Stimulated activated CD4-positive, alpha-beta T cell treated with anti-CD3 and anti-CD28 coated beads, Interleukin-2, amount 100 ng/mL, for 4 hours (primary cell): Measurements from ENCODE around the gene ABCC1.
"Not testable (repeated sequence)": the region's sequence is repeated elsewhere in the genome, so short reads cannot be mapped to it uniquely, and the experiment has no call there.

ENCODE experiments used
- DNase-seq: peaks from one replicate; pipeline ENCODE4 v3.0.0-alpha.2; 2020; ENCODE audit warnings: low read depth

The ABCC1 gene

GRCh38 chr16:16189842-16190241 lies 240.4 kb downstream of the ABCC1 start:
- DNase-seq = no peak

- no peak for DNase-seq
Measured at GRCh38 chr16:16190546-16190945, 241.1 kb downstream of the ABCC1 start.

GRCh38 chr16:16190966-16191365 lies 241.6 kb downstream of the ABCC1 start:
- DNase-seq = not testable (repeated sequence)

- DNase-seq = no peak
Measured at GRCh38 chr16:16191493-16192167, 242.2 kb downstream of the ABCC1 start.
